Measurements from ENCODE around the gene L3HYPDH. TPM values are rescaled to one million over a fixed set of nuclear protein-coding genes. Genes with fewer than 3 reads are reported as not detected.

The L3HYPDH gene
- total RNA-seq, 1 experiment from 2014 or later, result 25.1 TPM

- TF ChIP-seq POLR2AphosphoS5 (IDR thresholded peaks at IDR 0.05; ENCODE audit: low read depth, low read length) (no peak), SIN3A (IDR thresholded peaks at IDR 0.05; ENCODE audit: borderline replicate concordance, insufficient read depth, low read depth, low read length) (no peak), CTCF (IDR thresholded peaks at IDR 0.05) (no peak), TCF7L2 (IDR thresholded peaks at IDR 0.05; ENCODE audit: low read depth, low read length) (no peak)
- TF ChIP-seq, protein P1, sequence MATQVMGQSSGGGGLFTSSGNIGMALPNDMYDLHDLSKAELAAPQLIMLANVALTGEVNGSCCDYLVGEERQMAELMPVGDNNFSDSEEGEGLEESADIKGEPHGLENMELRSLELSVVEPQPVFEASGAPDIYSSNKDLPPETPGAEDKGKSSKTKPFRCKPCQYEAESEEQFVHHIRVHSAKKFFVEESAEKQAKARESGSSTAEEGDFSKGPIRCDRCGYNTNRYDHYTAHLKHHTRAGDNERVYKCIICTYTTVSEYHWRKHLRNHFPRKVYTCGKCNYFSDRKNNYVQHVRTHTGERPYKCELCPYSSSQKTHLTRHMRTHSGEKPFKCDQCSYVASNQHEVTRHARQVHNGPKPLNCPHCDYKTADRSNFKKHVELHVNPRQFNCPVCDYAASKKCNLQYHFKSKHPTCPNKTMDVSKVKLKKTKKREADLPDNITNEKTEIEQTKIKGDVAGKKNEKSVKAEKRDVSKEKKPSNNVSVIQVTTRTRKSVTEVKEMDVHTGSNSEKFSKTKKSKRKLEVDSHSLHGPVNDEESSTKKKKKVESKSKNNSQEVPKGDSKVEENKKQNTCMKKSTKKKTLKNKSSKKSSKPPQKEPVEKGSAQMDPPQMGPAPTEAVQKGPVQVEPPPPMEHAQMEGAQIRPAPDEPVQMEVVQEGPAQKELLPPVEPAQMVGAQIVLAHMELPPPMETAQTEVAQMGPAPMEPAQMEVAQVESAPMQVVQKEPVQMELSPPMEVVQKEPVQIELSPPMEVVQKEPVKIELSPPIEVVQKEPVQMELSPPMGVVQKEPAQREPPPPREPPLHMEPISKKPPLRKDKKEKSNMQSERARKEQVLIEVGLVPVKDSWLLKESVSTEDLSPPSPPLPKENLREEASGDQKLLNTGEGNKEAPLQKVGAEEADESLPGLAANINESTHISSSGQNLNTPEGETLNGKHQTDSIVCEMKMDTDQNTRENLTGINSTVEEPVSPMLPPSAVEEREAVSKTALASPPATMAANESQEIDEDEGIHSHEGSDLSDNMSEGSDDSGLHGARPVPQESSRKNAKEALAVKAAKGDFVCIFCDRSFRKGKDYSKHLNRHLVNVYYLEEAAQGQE (IDR thresholded peaks at IDR 0.05; ENCODE audit: insufficient read depth in 1 of 2, low read depth in 2 of 2, low read length in 1 of 2), result no peak
- in situ Hi-C loops (cut with HindIII; ENCODE audit: low pct_unique_long_range_greater_than_20kb, low sequenced_read_pairs), result no loop called here
- H3K36me3 ChIP-seq (ENCODE audit: control insufficient read depth, insufficient read depth, low read length), result peaks cover 7% of the 10 kb centered on the region; the same call in 1 of the 2 replicates
- DNase-seq (ENCODE audit: low read depth, low spot score) (no peak), ATAC-seq (no peak)
- no TSS peak for BruUV-seq (replicated peaks)
- no peak overlapping the region for H3K4me3 ChIP-seq (ENCODE audit: low read depth in 2 of 2, low read length in 2 of 2)
- POLR2A ChIA-PET, result no interaction called here
- H3K27me3 ChIP-seq (ENCODE audit: control insufficient read depth, insufficient read depth, low read length), result no peaks in the 10 kb centered on the region
- no peaks in the 10 kb centered on the region for H3K4me1 ChIP-seq (ENCODE audit: control insufficient read depth, insufficient read depth, low read length)
- CTCF ChIA-PET, result no interaction called here
- no peak overlapping the region for H3K27ac ChIP-seq (ENCODE audit: low read length)
- intact Hi-C loops (cut with micrococcal nuclease; ENCODE audit: unreplicated experiment), result no loop called here
- H3K9me3 ChIP-seq (ENCODE audit: control insufficient read depth, insufficient read depth, low read depth, low read length), result no peaks in the 10 kb centered on the region
Measured at GRCh38 chr14:59461891-59462290, 22.3 kb downstream of the L3HYPDH start.

DNA sequence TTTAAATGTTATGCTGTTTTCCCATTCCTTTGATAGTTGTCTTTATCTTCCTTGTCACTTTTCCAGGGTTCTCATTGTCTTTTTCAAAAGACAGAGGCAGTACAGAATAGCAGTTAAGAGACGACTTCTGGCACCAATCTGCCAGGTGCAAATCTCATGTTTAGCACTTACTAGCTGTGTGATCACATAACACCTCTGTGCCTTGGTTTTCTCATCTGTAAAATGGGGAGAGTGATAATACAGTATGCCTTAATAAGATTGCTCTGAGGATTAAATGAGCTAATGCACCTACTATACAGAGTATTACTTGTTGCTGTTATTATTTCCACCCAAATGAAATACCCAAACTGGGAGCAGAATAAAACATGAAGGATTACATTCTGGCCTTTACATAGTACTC lies 23.8 kb downstream of the L3HYPDH start:
- TF ChIP-seq, protein P1 (IDR thresholded peaks at IDR 0.05; ENCODE audit: insufficient read depth in 1 of 2, low read depth in 2 of 2, low read length in 1 of 2), result no peak
- TF ChIP-seq TCF7L2 (IDR thresholded peaks at IDR 0.05; ENCODE audit: low read depth, low read length), result no peak
- no peak for TF ChIP-seq POLR2AphosphoS5 (IDR thresholded peaks at IDR 0.05; ENCODE audit: low read depth, low read length)
- TF ChIP-seq CTCF (IDR thresholded peaks at IDR 0.05), result no peak
- TF ChIP-seq SIN3A (IDR thresholded peaks at IDR 0.05; ENCODE audit: borderline replicate concordance, insufficient read depth, low read depth, low read length), result no peak
- Histone ChIP-seq H3K9me3 (ENCODE audit: control insufficient read depth, insufficient read depth, low read depth, low read length) (no peaks in the 10 kb centered on the region), H3K4me3 (ENCODE audit: low read depth in 2 of 2, low read length in 2 of 2) (no peak overlapping the region), H3K27ac (ENCODE audit: low read length) (no peak overlapping the region), H3K4me1 (ENCODE audit: control insufficient read depth, insufficient read depth, low read length) (no peaks in the 10 kb centered on the region), H3K36me3 (ENCODE audit: control insufficient read depth, insufficient read depth, low read length) (peaks cover 7% of the 10 kb centered on the region; the same call in 1 of the 2 replicates), H3K27me3 (ENCODE audit: control insufficient read depth, insufficient read depth, low read length) (no peaks in the 10 kb centered on the region)
- ATAC-seq (no peak), DNase-seq (ENCODE audit: low read depth, low spot score) (no peak)
- ChIA-PET POLR2A (no interaction called here), CTCF (no interaction called here)
- intact Hi-C loops (cut with micrococcal nuclease; ENCODE audit: unreplicated experiment), result no loop called here
- no TSS peak for BruUV-seq (replicated peaks)
- in situ Hi-C loops (cut with HindIII; ENCODE audit: low pct_unique_long_range_greater_than_20kb, low sequenced_read_pairs), result no loop called here

Data from Panc1 (cell line).